ENCODE measurements around the gene EDN1. TPM values are rescaled to one million over a fixed set of nuclear protein-coding genes. Genes with fewer than 3 reads are reported as not detected.

Gene EDN1
- total and polyA plus RNA-seq, 10 of the 15 experiments (the other 5 are each of a cell fraction or from before 2014, with no cell fraction given) = 2.0 to 6.6 (median 3.1) TPM

- Histone ChIP-seq H3K9ac (ENCODE audit: control insufficient read depth, insufficient read depth, low read length) (no peak overlapping the region), H3K79me2 (ENCODE audit: control insufficient read depth, insufficient read depth, low read length) (no peaks in the 10 kb centered on the region), H3K27ac (ENCODE audit: control insufficient read depth, insufficient read depth) (no peak overlapping the region), H3K4me2 (ENCODE audit: control insufficient read depth, insufficient read depth) (no peak overlapping the region), H3K27me3 (replicated peaks in 1 of 2; ENCODE audit: control insufficient read depth in 2 of 2, insufficient read depth in 2 of 2, low read length in 1 of 2) (no peaks in the 10 kb centered on the region), H2AFZ (ENCODE audit: control insufficient read depth, low read depth, low read length) (no peak overlapping the region), H4K20me1 (ENCODE audit: control insufficient read depth, insufficient read depth) (no peaks in the 10 kb centered on the region), H3K4me1 (ENCODE audit: control insufficient read depth, insufficient read depth, low read length) (no peaks in the 10 kb centered on the region), H3K9me3 (replicated peaks; ENCODE audit: control insufficient read depth, insufficient read depth, low read length) (no peaks in the 10 kb centered on the region), H3K36me3 (ENCODE audit: control insufficient read depth in 2 of 2, insufficient read depth in 2 of 2, low read length in 1 of 2) (no peaks in the 10 kb centered on the region), H3K4me3 (no peak overlapping the region)
- no TSS peak for BruUV-seq (replicated peaks)
- peak; percentile 38; the same call in 2 of the 3 replicates for ATAC-seq
- intact Hi-C loops (cut with micrococcal nuclease; ENCODE audit: unreplicated experiment) = no loop called here
- WGBS (ENCODE audit: insufficient coverage, insufficient replicate concordance, low lambda C conversion rate, missing lambda C conversion rate) = 47% methylated on average over 2 of the region's 2 CpGs
- no peak for FAIRE-seq
- in situ Hi-C loops (cut with MboI) = no loop called here
- ChIA-PET POLR2A (interaction anchor here (0.5 to 1.3 kb wide), 3 partner anchors 10 to 203 kb away, joined by 3 to 4 read pairs (median 3); no protein-coding TSS in a partner anchor), SMC1A (ENCODE audit: uncharacterized antibody, unreplicated experiment) (interaction anchor here (0.8 to 10.1 kb wide), 18 partner anchors 9 to 726 kb away, joined by 3 to 70 read pairs (median 12); partner anchors contain the start of gene EDN1), RAD21 (ENCODE audit: unreplicated experiment) (interaction anchor here (0.8 to 3.0 kb wide), 16 partner anchors 13 to 294 kb away, joined by 3 to 24 read pairs (median 5); partner anchors contain the start of gene EDN1), CTCF (interaction anchor here (0.7 to 8.5 kb wide), 29 partner anchors 10 to 644 kb away, joined by 3 to 64 read pairs (median 6); partner anchors contain the start of gene EDN1)
- no peak for DNase-seq (ENCODE audit: low read depth, low spot score)
- no peak for TF ChIP-seq SUZ12 (IDR thresholded peaks at IDR 0.05; ENCODE audit: unreplicated experiment)
- TF ChIP-seq SUPT20H (IDR thresholded peaks at IDR 0.05; ENCODE audit: borderline replicate concordance, control insufficient read depth, low read depth, low read length) = no peak
- no peak for TF ChIP-seq TCF7 (IDR thresholded peaks at IDR 0.05; ENCODE audit: borderline replicate concordance)
- no peak for TF ChIP-seq HDAC6 (IDR thresholded peaks at IDR 0.05; ENCODE audit: unreplicated experiment)
- peak; percentile 31; the same call in 1 of the 2 replicates for TF ChIP-seq RAD21 (IDR thresholded peaks at IDR 0.05; ENCODE audit: insufficient read depth, low read depth, low read length)
- peak; percentile 10; the same call in 1 of the 2 replicates for TF ChIP-seq SMC3 (IDR thresholded peaks at IDR 0.05; ENCODE audit: borderline replicate concordance, low read length)
- no peak for TF ChIP-seq MXI1 (IDR thresholded peaks at IDR 0.05; ENCODE audit: low read depth, low read length)
- no peak for TF ChIP-seq CUX1 (IDR thresholded peaks at IDR 0.05; ENCODE audit: insufficient replicate concordance, low read depth, low read length)
- no peak for TF ChIP-seq RBBP5 (conservative IDR thresholded peaks at IDR 0.05)
- peak in 2 of 3 experiments; percentile 6 to 30; a peak in 2 of 6 replicates for TF ChIP-seq CTCF (IDR thresholded peaks at IDR 0.05 in 2 of 3, conservative IDR thresholded peaks at IDR 0.05 in 1 of 3; ENCODE audit: control insufficient read depth in 2 of 3, extremely low read depth in 1 of 3, insufficient read depth in 1 of 3, low read depth in 3 of 3, low read length in 3 of 3)
- TF ChIP-seq SPI1 (IDR thresholded peaks at IDR 0.05; ENCODE audit: borderline replicate concordance, insufficient read depth, low read depth, low read length) = no peak
- TF ChIP-seq GATAD2B (conservative IDR thresholded peaks at IDR 0.05; ENCODE audit: low read depth) = no peak
Measured at GRCh38 chr6:12311106-12311505, 20.9 kb downstream of the EDN1 start.
